ENCODE data around the gene DDX43.
"Not testable (repeated sequence)": the region's sequence is repeated elsewhere in the genome, so short reads cannot be mapped to it uniquely, and the experiment has no call there.

Gene DDX43

GRCh38 chr6:73389854-73390253 lies 4.8 kb upstream of the DDX43 start:
- FAIRE-seq: no peak

GRCh38 chr6:73391675-73392074 lies 3.0 kb upstream of the DDX43 start:
- no peak for FAIRE-seq

GRCh38 chr6:73392188-73392587 lies 2.4 kb upstream of the DDX43 start:
- not testable (repeated sequence) for FAIRE-seq

- no peak for FAIRE-seq
Measured at GRCh38 chr6:73393278-73393677, 1.4 kb upstream of the DDX43 start.

- FAIRE-seq: no peak
Measured at GRCh38 chr6:73395875-73396274, 1.2 kb downstream of the DDX43 start.

GRCh38 chr6:73400656-73401055 lies 6.0 kb downstream of the DDX43 start:
- no peak for FAIRE-seq

- no peak for FAIRE-seq
Measured at GRCh38 chr6:73409395-73409794, 14.8 kb downstream of the DDX43 start.

GRCh38 chr6:73413102-73413501 lies 18.5 kb downstream of the DDX43 start:
- FAIRE-seq: no peak

- no peak for FAIRE-seq
Measured at GRCh38 chr6:73418081-73418741, 23.6 kb downstream of the DDX43 start.

- no peak for FAIRE-seq
Measured at GRCh38 chr6:73421534-73421933, 26.9 kb downstream of the DDX43 start.

- FAIRE-seq: no peak
Measured at GRCh38 chr6:73435236-73435635, 40.6 kb downstream of the DDX43 start.

GRCh38 chr6:73443555-73443954 lies 48.9 kb downstream of the DDX43 start:
- FAIRE-seq: no peak

GRCh38 chr6:73451223-73452106 lies 56.8 kb downstream of the DDX43 start:
- no peak for FAIRE-seq

- FAIRE-seq: no peak
Measured at GRCh38 chr6:73452107-73452461, 57.5 kb downstream of the DDX43 start, which contains the start of gene CGAS. TSS of gene CGAS (minus strand) at chr6:73452297. CDS start at chr6:73452181, 116 bp downstream.

GRCh38 chr6:73455865-73456629 lies 61.4 kb downstream of the DDX43 start:
- FAIRE-seq: no peak

- FAIRE-seq: not testable (repeated sequence)
Measured at GRCh38 chr6:73459474-73459873, 64.8 kb downstream of the DDX43 start.

GRCh38 chr6:73460056-73460455 lies 65.4 kb downstream of the DDX43 start:
- FAIRE-seq: no peak

GRCh38 chr6:73461537-73462350 lies 67.1 kb downstream of the DDX43 start, which contains the start of gene MTO1:
TSS of gene MTO1 (plus strand) at chr6:73461737. CDS start at chr6:73461855, 118 bp downstream.
- FAIRE-seq: peak; percentile 87

All from endometrium (tissue), 2 donors.